Astrocyte (in vitro differentiated cells and primary cell): ENCODE measurements around the gene WASHC4. TPM values are rescaled to one million over a fixed set of nuclear protein-coding genes. Genes with fewer than 3 reads are reported as not detected.

Experiments
- DNase-seq: peaks from one replicate; pipeline ENCODE4 v3.0.0-alpha.2; 2010; ENCODE audit warnings: low read depth
- FAIRE-seq: peaks from 2 replicates; lab custom pipeline; 2011; peaks lifted over from hg19 to GRCh38; lab: Jason Lieb, UNC
- H2AFZ ChIP-seq: 2 replicates; pipeline ENCODE4 v1.6.0; 2012; ENCODE audit warnings: low read depth, low read length, inconsistent platforms
- H3K27ac ChIP-seq: 2 replicates; pipeline ENCODE4 v1.5.1; 2011; ENCODE audit warnings: low read depth, low read length, inconsistent platforms
- H3K27me3 ChIP-seq: 2 replicates; pipeline ENCODE4 v1.6.0; 2011; ENCODE audit warnings: low read length, inconsistent platforms; ENCODE audit not compliant: insufficient read depth
- H3K36me3 ChIP-seq: 2 replicates; pipeline ENCODE4 v1.5.1; 2011; ENCODE audit warnings: low read length, inconsistent platforms; ENCODE audit not compliant: insufficient read depth
- H3K4me1 ChIP-seq: 2 replicates; pipeline ENCODE4 v1.5.1; 2011; ENCODE audit warnings: low read length, inconsistent platforms; ENCODE audit not compliant: insufficient read depth
- H3K4me2 ChIP-seq: 2 replicates; pipeline ENCODE4 v1.6.0; 2012; ENCODE audit warnings: low read length, inconsistent platforms
- H3K4me3 ChIP-seq: 2 replicates; pipeline ENCODE4 v1.5.1; 2011; ENCODE audit warnings: low read depth, mild to moderate bottlenecking, low read length, inconsistent platforms; ENCODE audit not compliant: insufficient read depth
- H3K79me2 ChIP-seq: 2 replicates; pipeline ENCODE4 v1.6.0; 2012; ENCODE audit warnings: mild to moderate bottlenecking, low read length, inconsistent platforms; ENCODE audit not compliant: insufficient read depth
- H3K9ac ChIP-seq: 2 replicates; pipeline ENCODE4 v1.6.0; 2012; ENCODE audit warnings: mild to moderate bottlenecking, low read length, inconsistent platforms
- H3K9me3 ChIP-seq: 2 replicates; pipeline ENCODE4 v1.5.1; 2012; ENCODE audit warnings: low read depth, mild to moderate bottlenecking, low read length, inconsistent platforms; ENCODE audit not compliant: insufficient read depth
- H4K20me1 ChIP-seq: 2 replicates; pipeline ENCODE4 v1.6.0; 2012; ENCODE audit warnings: low read length, inconsistent platforms; ENCODE audit not compliant: insufficient read depth
- H3K27ac Mint-ChIP-seq: one replicate; pipeline ENCODE4 v1.8.0; 2021; ENCODE audit warnings: mild to moderate bottlenecking, mixed read lengths; ENCODE audit not compliant: unreplicated experiment
- H3K27me3 Mint-ChIP-seq: one replicate; pipeline ENCODE4 v1.8.0; 2021; ENCODE audit warnings: low read depth, mixed read lengths; ENCODE audit not compliant: unreplicated experiment
- H3K36me3 Mint-ChIP-seq: one replicate; pipeline ENCODE4 v1.8.0; 2021; ENCODE audit warnings: low read depth, mixed read lengths; ENCODE audit not compliant: unreplicated experiment
- H3K4me1 Mint-ChIP-seq: one replicate; pipeline ENCODE4 v1.8.0; 2021; ENCODE audit warnings: low read depth, mixed read lengths; ENCODE audit not compliant: unreplicated experiment
- H3K4me3 Mint-ChIP-seq: one replicate; pipeline ENCODE4 v1.8.0; 2021; ENCODE audit warnings: mild to moderate bottlenecking, moderate library complexity, mixed read lengths; ENCODE audit not compliant: unreplicated experiment
- H3K9me3 Mint-ChIP-seq: one replicate; pipeline ENCODE4 v1.8.0; 2021; ENCODE audit warnings: mild to moderate bottlenecking, mixed read lengths; ENCODE audit not compliant: unreplicated experiment
- EZH2 ChIP-seq: IDR thresholded peaks from 2 replicates; pipeline ENCODE4 v1.6.1; 2012; ENCODE audit warnings: mild to moderate bottlenecking, low read length, inconsistent platforms; ENCODE audit not compliant: insufficient read depth
- total RNA-seq: library from RNA; stranded (reverse); gene quantifications from 2 replicates; pipeline ENCODE4 v1.2.1, GENCODE V29; 2021
- TF ChIP-seq, protein P1 (sequence below): IDR thresholded peaks from 2 replicates; pipeline ENCODE4 v1.5.1; 2011; ENCODE audit warnings: low read depth, mild to moderate bottlenecking, inconsistent platforms, low read length, moderate library complexity; ENCODE audit not compliant: insufficient read depth

Gene WASHC4
- total RNA-seq, 1 donor from 2014 or later, result 51.1 TPM

- Mint-ChIP-seq H3K27me3 (no peaks in the 10 kb centered on the region), H3K4me3 (no peak overlapping the region), H3K36me3 (no peaks in the 10 kb centered on the region), H3K4me1 (peaks cover 6% of the 10 kb centered on the region), H3K27ac (no peak overlapping the region), H3K9me3 (peaks cover 18% of the 10 kb centered on the region)
- Histone ChIP-seq H4K20me1 (no peaks in the 10 kb centered on the region), H3K27me3 (no peaks in the 10 kb centered on the region), H3K79me2 (no peaks in the 10 kb centered on the region), H3K9me3 (no peaks in the 10 kb centered on the region), H3K9ac (no peak overlapping the region), H3K4me1 (no peaks in the 10 kb centered on the region), H3K4me2 (no peak overlapping the region), H3K36me3 (no peaks in the 10 kb centered on the region), H2AFZ (no peak overlapping the region), H3K27ac (no peak overlapping the region), H3K4me3 (no peak overlapping the region)
- DNase-seq (no peak), FAIRE-seq (no peak)
- TF ChIP-seq, protein P1, sequence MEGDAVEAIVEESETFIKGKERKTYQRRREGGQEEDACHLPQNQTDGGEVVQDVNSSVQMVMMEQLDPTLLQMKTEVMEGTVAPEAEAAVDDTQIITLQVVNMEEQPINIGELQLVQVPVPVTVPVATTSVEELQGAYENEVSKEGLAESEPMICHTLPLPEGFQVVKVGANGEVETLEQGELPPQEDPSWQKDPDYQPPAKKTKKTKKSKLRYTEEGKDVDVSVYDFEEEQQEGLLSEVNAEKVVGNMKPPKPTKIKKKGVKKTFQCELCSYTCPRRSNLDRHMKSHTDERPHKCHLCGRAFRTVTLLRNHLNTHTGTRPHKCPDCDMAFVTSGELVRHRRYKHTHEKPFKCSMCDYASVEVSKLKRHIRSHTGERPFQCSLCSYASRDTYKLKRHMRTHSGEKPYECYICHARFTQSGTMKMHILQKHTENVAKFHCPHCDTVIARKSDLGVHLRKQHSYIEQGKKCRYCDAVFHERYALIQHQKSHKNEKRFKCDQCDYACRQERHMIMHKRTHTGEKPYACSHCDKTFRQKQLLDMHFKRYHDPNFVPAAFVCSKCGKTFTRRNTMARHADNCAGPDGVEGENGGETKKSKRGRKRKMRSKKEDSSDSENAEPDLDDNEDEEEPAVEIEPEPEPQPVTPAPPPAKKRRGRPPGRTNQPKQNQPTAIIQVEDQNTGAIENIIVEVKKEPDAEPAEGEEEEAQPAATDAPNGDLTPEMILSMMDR, result no peak
- TF ChIP-seq EZH2, result no peak
Measured at GRCh38 chr12:105099356-105099755, 8.2 kb upstream of the WASHC4 start.

DNA sequence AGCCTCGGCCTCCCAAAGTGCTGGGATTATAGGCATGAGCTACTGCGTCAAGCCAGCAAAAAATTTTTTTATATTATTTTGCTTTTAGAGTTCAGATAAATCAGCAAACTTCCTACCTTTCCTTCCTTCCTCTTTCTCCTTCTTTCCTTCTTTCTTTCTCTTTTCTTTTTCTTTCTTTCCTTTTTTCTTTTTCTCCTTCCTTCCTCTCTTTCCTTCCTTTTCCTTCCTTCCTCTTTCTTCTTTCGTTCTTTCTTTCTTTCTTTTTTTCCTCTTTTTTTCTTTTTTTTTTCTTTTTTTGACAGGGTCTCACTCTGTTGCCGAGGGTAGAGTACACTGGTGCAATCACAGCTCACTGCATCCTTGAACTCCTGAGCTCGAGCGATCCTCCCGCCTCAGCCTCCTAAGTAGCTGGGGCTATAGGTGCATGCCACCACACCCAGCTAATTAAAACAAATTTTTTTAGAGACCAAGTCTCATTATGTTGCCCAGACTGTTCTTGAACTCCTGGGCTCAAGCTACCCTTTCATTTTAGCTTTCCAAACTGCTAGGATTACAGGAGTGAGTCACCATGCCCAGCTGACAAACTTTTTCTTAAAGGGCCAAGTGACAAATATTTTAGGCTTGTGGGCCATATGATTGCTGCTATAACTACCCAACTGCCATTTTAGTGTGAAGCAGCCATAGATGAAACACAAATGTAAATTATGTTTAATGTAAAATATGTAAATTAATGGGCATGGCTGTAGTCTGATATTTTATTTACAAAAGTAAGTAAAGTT is 7.1 kb upstream of the WASHC4 start:
- H3K36me3 ChIP-seq, result no peaks in the 10 kb centered on the region
- no peaks in the 10 kb centered on the region for H4K20me1 ChIP-seq
- H2AFZ ChIP-seq, result no peak overlapping the region
- no peak for TF ChIP-seq EZH2
- TF ChIP-seq, protein P1, result no peak
- FAIRE-seq (no peak), DNase-seq (peak; percentile 55)
- H3K9me3 Mint-ChIP-seq, result peaks cover 14% of the 10 kb centered on the region
- no peak overlapping the region for H3K4me3 ChIP-seq
- no peaks in the 10 kb centered on the region for H3K27me3 ChIP-seq
- H3K27me3 Mint-ChIP-seq, result no peaks in the 10 kb centered on the region
- no peaks in the 10 kb centered on the region for H3K4me1 ChIP-seq
- H3K4me2 ChIP-seq, result peak overlapping the region; percentile 30
- no peaks in the 10 kb centered on the region for H3K79me2 ChIP-seq
- peak overlapping the region; percentile 77 for H3K27ac Mint-ChIP-seq
- no peaks in the 10 kb centered on the region for H3K9me3 ChIP-seq
- no peak overlapping the region for H3K9ac ChIP-seq
- H3K36me3 Mint-ChIP-seq, result no peaks in the 10 kb centered on the region
- no peak overlapping the region for H3K27ac ChIP-seq
- H3K4me3 Mint-ChIP-seq, result no peak overlapping the region
- H3K4me1 Mint-ChIP-seq, result peaks cover 6% of the 10 kb centered on the region

DNA sequence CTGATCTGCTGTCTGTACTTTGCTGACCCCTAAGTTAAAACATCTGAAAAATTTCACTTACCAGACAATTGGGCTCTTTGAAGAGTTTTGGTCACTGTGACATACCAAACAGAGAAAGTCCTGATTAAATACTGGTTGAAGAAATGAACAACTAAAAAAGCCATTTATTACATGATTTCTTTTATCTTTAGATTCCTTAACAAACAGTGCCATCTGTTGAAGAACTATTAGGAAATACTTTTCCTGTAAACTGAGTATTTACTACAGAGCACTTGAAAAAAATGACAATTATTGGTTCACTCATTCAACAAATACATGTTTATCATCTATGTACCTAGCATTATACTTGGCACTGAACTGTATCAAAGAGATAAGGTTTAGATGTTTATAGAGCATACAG is 6.5 kb upstream of the WASHC4 start:
- Histone ChIP-seq H4K20me1 (no peaks in the 10 kb centered on the region), H3K4me1 (no peaks in the 10 kb centered on the region), H3K9ac (no peak overlapping the region), H3K4me2 (no peak overlapping the region), H3K36me3 (no peaks in the 10 kb centered on the region), H3K9me3 (no peaks in the 10 kb centered on the region), H3K27me3 (no peaks in the 10 kb centered on the region), H3K79me2 (no peaks in the 10 kb centered on the region), H3K4me3 (no peak overlapping the region), H3K27ac (no peak overlapping the region), H2AFZ (no peak overlapping the region)
- TF ChIP-seq EZH2, result no peak
- TF ChIP-seq, protein P1, result no peak
- H3K4me3 Mint-ChIP-seq, result no peak overlapping the region
- H3K27ac Mint-ChIP-seq, result peak overlapping the region; percentile 14
- H3K36me3 Mint-ChIP-seq, result no peaks in the 10 kb centered on the region
- peak; percentile 62 for FAIRE-seq
- H3K9me3 Mint-ChIP-seq, result peaks cover 11% of the 10 kb centered on the region
- DNase-seq, result no peak
- H3K27me3 Mint-ChIP-seq, result no peaks in the 10 kb centered on the region
- H3K4me1 Mint-ChIP-seq, result peaks cover 6% of the 10 kb centered on the region
